C4-2B (cell line): ENCODE measurements around the gene HSD17B4.

ENCODE experiments used
- ZFX ChIP-seq: fragments of 450-650 bp; IDR thresholded peaks from 2 replicates; pipeline ENCODE4 v1.6.1; 2017
- TF ChIP-seq, protein P1 (sequence below): fragments of 450-650 bp; conservative IDR thresholded peaks from 2 replicates; pipeline ENCODE4 v1.5.1; 2017; ENCODE audit warnings: mild to moderate bottlenecking

DNA sequence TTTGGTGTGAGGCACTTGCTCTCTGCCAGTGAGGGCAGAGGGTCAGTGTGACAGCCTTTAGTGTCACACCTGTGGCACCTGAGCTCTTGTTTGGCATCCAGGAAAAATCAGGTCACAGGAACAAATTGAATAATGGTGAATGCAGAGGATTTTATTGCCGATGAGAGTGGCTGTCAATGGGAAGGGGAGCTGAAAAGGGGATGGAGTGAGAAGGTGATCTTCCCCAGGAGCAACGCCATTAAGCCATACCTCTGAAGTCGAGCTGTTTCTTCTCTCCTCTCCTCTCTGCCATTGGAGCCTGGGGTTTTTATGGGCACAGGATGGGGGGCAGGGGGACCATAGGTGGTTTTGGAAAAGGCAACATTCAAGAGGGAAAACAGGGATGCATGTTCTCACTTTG is 2.4 kb upstream of the HSD17B4 start:
- TF ChIP-seq, protein P1, sequence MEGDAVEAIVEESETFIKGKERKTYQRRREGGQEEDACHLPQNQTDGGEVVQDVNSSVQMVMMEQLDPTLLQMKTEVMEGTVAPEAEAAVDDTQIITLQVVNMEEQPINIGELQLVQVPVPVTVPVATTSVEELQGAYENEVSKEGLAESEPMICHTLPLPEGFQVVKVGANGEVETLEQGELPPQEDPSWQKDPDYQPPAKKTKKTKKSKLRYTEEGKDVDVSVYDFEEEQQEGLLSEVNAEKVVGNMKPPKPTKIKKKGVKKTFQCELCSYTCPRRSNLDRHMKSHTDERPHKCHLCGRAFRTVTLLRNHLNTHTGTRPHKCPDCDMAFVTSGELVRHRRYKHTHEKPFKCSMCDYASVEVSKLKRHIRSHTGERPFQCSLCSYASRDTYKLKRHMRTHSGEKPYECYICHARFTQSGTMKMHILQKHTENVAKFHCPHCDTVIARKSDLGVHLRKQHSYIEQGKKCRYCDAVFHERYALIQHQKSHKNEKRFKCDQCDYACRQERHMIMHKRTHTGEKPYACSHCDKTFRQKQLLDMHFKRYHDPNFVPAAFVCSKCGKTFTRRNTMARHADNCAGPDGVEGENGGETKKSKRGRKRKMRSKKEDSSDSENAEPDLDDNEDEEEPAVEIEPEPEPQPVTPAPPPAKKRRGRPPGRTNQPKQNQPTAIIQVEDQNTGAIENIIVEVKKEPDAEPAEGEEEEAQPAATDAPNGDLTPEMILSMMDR: no peak
- no peak for TF ChIP-seq ZFX
